HEK293 (cell line): Measurements from ENCODE around the gene S1PR4.

ENCODE experiments used
- CTCF ChIA-PET: fragments of 350-600 bp; formaldehyde crosslinking; extraction: SDS; loops from one replicate; lab custom pipeline; 2021; ENCODE audit warnings: antibody characterized with exemption; lab: Yijun Ruan, JAX
- POLR2A ChIA-PET: fragments of 300-600 bp; formaldehyde crosslinking; extraction: SDS; loops from one replicate; lab custom pipeline; 2020; ENCODE audit warnings: antibody characterized with exemption, inconsistent platforms; lab: Yijun Ruan, JAX
- H3K27ac ChIP-seq: fragments of 200-500 bp; sonication (Bioruptor generic); 2 replicates; pipeline ENCODE4 v1.5.1; 2014; ENCODE audit warnings: low read depth, low read length, control low read depth, inconsistent platforms; ENCODE audit errors: extremely low read depth
- H3K36me3 ChIP-seq, 2 experiments: fragments of 200-500 bp in 1 of 2; sonication (Bioruptor generic) in 1 of 2; 1 replicate in 1 of 2; 2 replicates in 1 of 2; pipeline ENCODE4 v1.5.1; 2014 to 2017; ENCODE audit warnings: inconsistent platforms in 2 of 2, low read length in 2 of 2; ENCODE audit not compliant: control insufficient read depth in 2 of 2, insufficient read depth in 1 of 2
- H3K4me1 ChIP-seq: fragments of 200-500 bp; sonication (Bioruptor generic); 2 replicates; pipeline ENCODE4 v1.5.1; 2014; ENCODE audit warnings: mild to moderate bottlenecking, low read length, inconsistent platforms; ENCODE audit not compliant: control insufficient read depth, insufficient read depth
- H3K4me3 ChIP-seq: 2 replicates; pipeline ENCODE4 v1.5.1; 2011; ENCODE audit warnings: low read depth, mild to moderate bottlenecking, control low read depth, low read length, moderate library complexity
- H3K9me3 ChIP-seq: fragments of 200-500 bp; sonication (Bioruptor generic); 2 replicates; pipeline ENCODE4 v1.5.1; 2014; ENCODE audit warnings: low read depth, low read length, inconsistent platforms; ENCODE audit not compliant: control insufficient read depth, insufficient read depth
- MEIS1 ChIP-seq: sonication (generic); formaldehyde crosslinking; IDR thresholded peaks from 2 replicates; pipeline ENCODE4 v1.8.1; 2022; ENCODE audit warnings: missing genetic modification reagents, mild to moderate bottlenecking, borderline replicate concordance
- PRDM10 ChIP-seq: fragments of 450-650 bp; formaldehyde crosslinking; IDR thresholded peaks from 2 replicates; pipeline ENCODE4 v1.5.1; 2016; ENCODE audit warnings: missing biosample characterization, missing genetic modification characterization
- SCRT1 ChIP-seq: fragments of 450-650 bp; formaldehyde crosslinking; IDR thresholded peaks from 2 replicates; pipeline ENCODE4 v1.5.1; 2016; ENCODE audit warnings: missing biosample characterization, missing genetic modification characterization, borderline replicate concordance
- SCRT2 ChIP-seq: fragments of 450-650 bp; formaldehyde crosslinking; IDR thresholded peaks from 2 replicates; pipeline ENCODE4 v1.5.1; 2016; ENCODE audit warnings: missing biosample characterization, missing genetic modification characterization
- ZBTB44 ChIP-seq: fragments of 450-650 bp; IDR thresholded peaks from 2 replicates; pipeline ENCODE4 v1.5.1; 2018; ENCODE audit warnings: missing biosample characterization, mild to moderate bottlenecking, missing genetic modification characterization
- ZNF211 ChIP-seq: fragments of 450-650 bp; formaldehyde crosslinking; IDR thresholded peaks from 2 replicates; pipeline ENCODE4 v1.5.1; 2016; ENCODE audit warnings: low read depth, missing biosample characterization, missing genetic modification characterization
- ZNF221 ChIP-seq: fragments of 450-650 bp; formaldehyde crosslinking; IDR thresholded peaks from 2 replicates; pipeline ENCODE4 v1.5.1; 2017; ENCODE audit warnings: missing biosample characterization, missing genetic modification characterization, borderline replicate concordance
- ZNF398 ChIP-seq: fragments of 450-650 bp; formaldehyde crosslinking; IDR thresholded peaks from 2 replicates; pipeline ENCODE4 v1.5.1; 2017; ENCODE audit warnings: missing biosample characterization, missing genetic modification characterization
- ZNF48 ChIP-seq: fragments of 450-650 bp; formaldehyde crosslinking; IDR thresholded peaks from 2 replicates; pipeline ENCODE4 v1.5.1; 2016; ENCODE audit warnings: missing biosample characterization, missing genetic modification characterization
- ZNF513 ChIP-seq: fragments of 450-650 bp; IDR thresholded peaks from 2 replicates; pipeline ENCODE4 v1.5.1; 2018; ENCODE audit warnings: missing biosample characterization, missing genetic modification characterization
- ZNF571 ChIP-seq: fragments of 450-650 bp; formaldehyde crosslinking; IDR thresholded peaks from 2 replicates; pipeline ENCODE4 v1.5.0; 2017; ENCODE audit warnings: missing biosample characterization, missing genetic modification characterization
- ZNF580 ChIP-seq: fragments of 450-650 bp; formaldehyde crosslinking; IDR thresholded peaks from 2 replicates; pipeline ENCODE4 v1.5.1; 2016; ENCODE audit warnings: missing biosample characterization, missing genetic modification characterization
- ZNF585B ChIP-seq: fragments of 450-650 bp; formaldehyde crosslinking; IDR thresholded peaks from 2 replicates; pipeline ENCODE4 v1.5.1; 2016; ENCODE audit warnings: missing biosample characterization, missing genetic modification characterization
- ZNF596 ChIP-seq: fragments of 450-650 bp; IDR thresholded peaks from 2 replicates; pipeline ENCODE4 v1.5.0; 2018; ENCODE audit warnings: missing biosample characterization, mild to moderate bottlenecking, missing genetic modification characterization, moderate library complexity
- ZNF624 ChIP-seq: fragments of 450-650 bp; formaldehyde crosslinking; IDR thresholded peaks from 2 replicates; pipeline ENCODE4 v1.5.1; 2017; ENCODE audit warnings: missing biosample characterization, missing genetic modification characterization
- ZNF76 ChIP-seq: fragments of 450-650 bp; formaldehyde crosslinking; IDR thresholded peaks from 2 replicates; pipeline ENCODE4; 2016; ENCODE audit warnings: low read depth, missing biosample characterization, missing genetic modification characterization, borderline replicate concordance
- ZNF777 ChIP-seq: fragments of 450-650 bp; formaldehyde crosslinking; IDR thresholded peaks from 2 replicates; pipeline ENCODE4 v1.5.1; 2017; ENCODE audit warnings: missing biosample characterization, missing genetic modification characterization, borderline replicate concordance
- ZXDB ChIP-seq: fragments of 450-650 bp; formaldehyde crosslinking; IDR thresholded peaks from 2 replicates; pipeline ENCODE4 v1.5.1; 2016; ENCODE audit warnings: missing biosample characterization, missing genetic modification characterization

The S1PR4 gene

GRCh38 chr19:3176715-3177501 is 1.7 kb upstream of the S1PR4 start (continued):
- TF ChIP-seq ZNF398 (tag by site-specific recombination) (peak; percentile 68), ZNF221 (tag by site-specific recombination) (no peak), ZXDB (tag by site-specific recombination) (no peak)

- Histone ChIP-seq H3K27ac (no peak overlapping the region), H3K4me3 (no peak overlapping the region), H3K4me1 (no peaks in the 10 kb centered on the region), H3K9me3 (no peaks in the 10 kb centered on the region), H3K36me3 (no peaks in the 10 kb centered on the region)
- no peak for TF ChIP-seq SCRT1
- no peak for TF ChIP-seq ZNF513 (tag by site-specific recombination)
- no peak for TF ChIP-seq ZBTB44 (tag by site-specific recombination)
- TF ChIP-seq ZNF211: no peak
- no peak for TF ChIP-seq ZNF571 (tag by site-specific recombination)
- no peak for TF ChIP-seq ZNF76 (tag by site-specific recombination)
- TF ChIP-seq SCRT2 (tag by site-specific recombination): no peak
- no peak for TF ChIP-seq MEIS1
- TF ChIP-seq ZNF624 (tag by site-specific recombination): no peak
- TF ChIP-seq ZNF596 (tag by site-specific recombination): no peak
- no peak for TF ChIP-seq ZNF48 (tag by site-specific recombination)
- TF ChIP-seq ZNF580: no peak
- no peak for TF ChIP-seq ZNF777 (tag by site-specific recombination)
- no peak for TF ChIP-seq PRDM10 (tag by site-specific recombination)
- TF ChIP-seq ZNF585B (tag by site-specific recombination): no peak
- ChIA-PET CTCF (no interaction called here), POLR2A (no interaction called here)
These were observed 587 bp downstream of the S1PR4 start for GRCh38 chr19:3178973-3179738.
